ENCODE data around the gene DRC7. TPM values are rescaled to one million over a fixed set of nuclear protein-coding genes. Genes with fewer than 3 reads are reported as not detected.

Gene DRC7
- total RNA-seq, 4 donors from 2014 or later, result 0.22 to 2.1 TPM; not detected in 2

DNA sequence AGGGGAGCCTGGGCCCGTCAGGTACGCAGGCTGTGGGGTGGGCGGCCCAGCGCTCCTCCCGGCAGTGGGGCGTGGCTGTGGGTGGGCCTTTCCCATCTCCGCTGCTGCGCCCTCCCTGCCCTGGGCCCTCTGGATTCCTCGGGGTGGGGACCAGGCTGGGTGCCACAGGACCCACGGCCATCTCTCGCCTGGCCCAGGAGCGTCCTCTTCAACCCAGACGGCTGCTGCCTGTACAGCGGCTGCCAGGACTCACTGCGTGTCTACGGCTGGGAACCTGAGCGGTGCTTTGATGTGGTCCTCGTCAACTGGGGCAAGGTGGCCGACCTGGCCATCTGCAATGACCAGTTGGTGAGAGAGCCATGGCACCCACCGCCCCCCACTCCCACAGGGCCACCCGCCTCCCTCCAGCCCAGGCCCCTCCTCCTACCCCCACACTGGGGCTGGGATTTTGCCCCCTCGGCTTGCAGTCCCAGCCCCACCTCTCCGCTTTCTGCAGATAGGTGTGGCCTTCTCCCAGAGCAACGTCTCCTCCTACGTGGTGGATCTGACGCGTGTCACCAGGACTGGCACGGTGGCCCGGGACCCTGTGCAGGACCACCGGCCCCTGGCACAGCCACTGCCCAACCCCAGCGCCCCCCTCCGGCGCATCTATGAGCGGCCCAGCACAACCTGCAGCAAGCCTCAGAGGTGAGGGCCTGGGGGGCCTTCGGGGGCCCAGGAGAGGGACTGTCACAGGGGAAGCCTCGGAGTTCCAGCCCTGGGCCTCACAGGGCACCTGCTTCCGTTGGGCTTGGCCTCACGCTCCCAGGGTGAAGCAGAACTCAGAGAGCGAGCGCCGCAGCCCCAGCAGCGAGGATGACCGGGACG, 58.2 kb downstream of the DRC7 start:
- DNase-seq (ENCODE audit: low spot score in 2 of 2), result no peak
- no peak for TF ChIP-seq EP300 (IDR thresholded peaks at IDR 0.05)
- TF ChIP-seq POLR2A (IDR thresholded peaks at IDR 0.05), result no peak
- TF ChIP-seq, protein P1, sequence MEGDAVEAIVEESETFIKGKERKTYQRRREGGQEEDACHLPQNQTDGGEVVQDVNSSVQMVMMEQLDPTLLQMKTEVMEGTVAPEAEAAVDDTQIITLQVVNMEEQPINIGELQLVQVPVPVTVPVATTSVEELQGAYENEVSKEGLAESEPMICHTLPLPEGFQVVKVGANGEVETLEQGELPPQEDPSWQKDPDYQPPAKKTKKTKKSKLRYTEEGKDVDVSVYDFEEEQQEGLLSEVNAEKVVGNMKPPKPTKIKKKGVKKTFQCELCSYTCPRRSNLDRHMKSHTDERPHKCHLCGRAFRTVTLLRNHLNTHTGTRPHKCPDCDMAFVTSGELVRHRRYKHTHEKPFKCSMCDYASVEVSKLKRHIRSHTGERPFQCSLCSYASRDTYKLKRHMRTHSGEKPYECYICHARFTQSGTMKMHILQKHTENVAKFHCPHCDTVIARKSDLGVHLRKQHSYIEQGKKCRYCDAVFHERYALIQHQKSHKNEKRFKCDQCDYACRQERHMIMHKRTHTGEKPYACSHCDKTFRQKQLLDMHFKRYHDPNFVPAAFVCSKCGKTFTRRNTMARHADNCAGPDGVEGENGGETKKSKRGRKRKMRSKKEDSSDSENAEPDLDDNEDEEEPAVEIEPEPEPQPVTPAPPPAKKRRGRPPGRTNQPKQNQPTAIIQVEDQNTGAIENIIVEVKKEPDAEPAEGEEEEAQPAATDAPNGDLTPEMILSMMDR (IDR thresholded peaks at IDR 0.05), result no peak
- peaks cover 0 to 74% (median 0%) of the 10 kb centered on the region in 3 donors for H3K36me3 ChIP-seq
- H3K9me3 ChIP-seq, result no peaks in the 10 kb centered on the region
- 86 to 91% methylated on average over 30 to 34 of the region's 44 CpGs for WGBS, 2 donors
- H3K4me3 ChIP-seq, result no peak overlapping the region
- H3K27me3 ChIP-seq, result no peaks in the 10 kb centered on the region
- no peak overlapping the region for H3K27ac ChIP-seq
- peaks cover 0 to 24% (median 1%) of the 10 kb centered on the region in 4 donors for H3K4me1 ChIP-seq

DNA sequence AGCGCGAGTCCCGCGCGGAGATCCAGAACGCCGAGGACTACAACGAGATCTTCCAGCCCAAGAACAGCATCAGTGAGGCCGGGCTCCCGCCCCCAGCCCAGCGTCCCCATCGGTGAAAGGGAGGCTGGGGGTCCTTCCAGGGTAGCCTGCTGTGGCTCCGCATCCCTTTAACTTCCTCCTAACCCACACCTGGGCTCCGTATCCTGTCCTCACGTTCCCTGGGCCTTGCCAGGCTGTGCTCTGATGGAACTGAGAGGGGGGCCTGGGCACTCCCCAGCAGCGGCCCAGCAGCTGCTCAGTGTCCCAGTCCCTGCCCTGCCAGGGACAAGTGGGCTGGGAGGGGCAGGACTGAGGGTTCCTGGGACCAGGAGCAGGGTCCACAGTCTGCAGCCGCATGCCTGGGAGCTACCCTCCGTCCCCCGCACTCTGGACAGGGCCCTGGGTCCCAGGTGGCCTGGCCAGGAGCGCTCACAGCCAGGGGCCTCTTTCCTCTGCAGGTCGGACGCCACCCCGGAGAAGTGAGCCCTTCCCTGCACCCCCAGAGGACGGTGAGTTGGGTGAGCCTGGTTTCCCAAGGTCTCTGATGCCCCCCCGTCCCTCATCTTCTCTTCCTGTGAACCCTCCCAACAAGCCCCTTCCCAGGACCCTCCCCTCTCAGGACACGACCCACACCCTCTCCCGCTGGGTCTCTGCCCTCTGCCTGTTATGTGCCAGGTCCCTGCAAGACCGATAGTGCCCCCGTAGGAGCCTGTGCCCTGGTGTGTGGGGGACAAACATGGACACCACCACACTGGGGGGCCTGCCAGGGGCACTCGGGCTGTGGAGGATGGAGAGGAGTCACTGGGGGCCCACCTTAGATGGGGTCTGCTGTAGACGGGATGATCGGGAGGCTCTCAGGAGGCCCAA, 59.1 kb downstream of the DRC7 start:
- Histone ChIP-seq H3K36me3 (peaks cover 0 to 79% (median 0%) of the 10 kb centered on the region in 3 donors), H3K27me3 (no peaks in the 10 kb centered on the region), H3K9me3 (no peaks in the 10 kb centered on the region), H3K27ac (no peak overlapping the region), H3K4me1 (peaks cover 0 to 27% (median 1%) of the 10 kb centered on the region in 4 donors), H3K4me3 (no peak overlapping the region)
- TF ChIP-seq, protein P1 (IDR thresholded peaks at IDR 0.05), result no peak
- 87 to 89% methylated on average over 27 to 30 of the region's 32 CpGs for WGBS, 2 donors
- DNase-seq (ENCODE audit: low spot score in 2 of 2), result no peak

DNA sequence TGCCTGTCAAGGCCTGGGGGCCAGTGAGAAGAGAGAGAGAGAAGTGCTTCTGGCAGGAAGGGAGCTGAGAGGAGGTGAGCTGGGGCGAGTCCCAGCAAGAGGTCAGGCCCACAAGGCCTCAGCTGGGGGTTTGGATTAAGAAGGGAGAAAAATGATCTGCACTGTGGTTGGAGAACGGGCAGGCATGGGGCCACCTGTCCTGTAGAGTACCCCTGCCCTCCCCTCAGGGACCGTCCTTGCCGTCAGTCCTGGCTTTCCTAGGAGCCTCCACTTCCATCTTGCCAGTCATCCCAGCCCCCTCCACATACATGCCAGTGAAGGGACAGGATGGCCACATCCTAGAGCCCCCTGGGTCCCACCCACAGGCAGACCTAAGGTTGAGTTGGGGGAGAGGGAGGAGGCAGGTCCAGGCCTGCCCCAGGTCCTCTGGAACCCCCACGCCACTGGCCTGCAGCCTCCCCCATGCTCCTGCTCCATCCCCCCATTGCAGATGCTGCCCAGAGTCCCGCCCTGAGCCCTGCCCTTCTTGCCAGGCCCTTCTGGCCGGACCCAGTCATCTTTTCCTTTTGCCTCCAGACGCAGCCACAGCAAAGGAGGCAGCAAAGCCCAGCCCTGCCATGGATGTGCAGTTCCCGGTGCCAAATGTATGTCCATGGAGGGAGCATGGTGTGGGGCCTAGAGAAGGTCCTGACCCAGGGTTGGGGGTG, 59.9 kb downstream of the DRC7 start:
- Histone ChIP-seq H3K4me3 (no peak overlapping the region), H3K9me3 (no peaks in the 10 kb centered on the region), H3K27ac (no peak overlapping the region), H3K4me1 (peaks cover 0 to 24% (median 1%) of the 10 kb centered on the region in 4 donors), H3K27me3 (no peaks in the 10 kb centered on the region), H3K36me3 (peaks cover 0 to 87% (median 0%) of the 10 kb centered on the region in 3 donors)
- no peak for DNase-seq (ENCODE audit: low spot score in 2 of 2)
- 70 to 75% methylated on average over 9 of the region's 9 CpGs for WGBS, 2 donors
- no peak for TF ChIP-seq POLR2A (IDR thresholded peaks at IDR 0.05)
- TF ChIP-seq, protein P1 (IDR thresholded peaks at IDR 0.05), result no peak
- no peak for TF ChIP-seq EP300 (IDR thresholded peaks at IDR 0.05)

DNA sequence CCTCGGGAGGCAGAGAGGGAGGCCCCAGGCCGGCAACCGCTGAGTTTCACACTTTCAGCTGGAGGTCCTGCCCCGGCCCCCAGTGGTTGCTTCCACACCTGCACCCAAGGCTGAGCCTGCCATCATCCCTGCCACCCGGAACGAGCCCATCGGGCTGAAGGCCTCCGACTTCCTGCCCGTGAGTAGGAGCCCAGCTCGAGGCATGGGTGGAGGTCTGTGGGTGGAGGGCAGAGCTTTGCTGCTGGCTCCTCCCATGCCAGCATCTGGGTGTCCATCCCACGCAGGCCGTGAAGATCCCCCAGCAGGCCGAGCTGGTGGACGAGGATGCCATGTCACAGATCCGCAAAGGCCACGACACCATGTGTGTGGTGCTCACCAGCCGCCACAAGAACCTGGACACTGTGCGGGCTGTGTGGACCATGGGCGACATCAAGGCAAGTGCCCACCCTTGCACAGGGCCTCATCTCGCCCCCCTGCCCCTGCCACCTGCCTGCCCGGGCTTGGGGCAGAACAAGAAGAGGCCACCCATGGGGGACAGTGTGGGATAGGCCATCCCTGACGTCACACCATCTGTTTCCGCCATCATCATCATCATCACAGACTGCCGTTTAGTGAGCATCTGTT, 60.6 kb downstream of the DRC7 start:
- peaks cover 0 to 94% (median 0%) of the 10 kb centered on the region in 3 donors for H3K36me3 ChIP-seq

More for the DNA sequence above, 60.6 kb downstream of the DRC7 start:
- Histone ChIP-seq H3K9me3 (no peaks in the 10 kb centered on the region), H3K4me3 (no peak overlapping the region), H3K27me3 (no peaks in the 10 kb centered on the region), H3K4me1 (peaks cover 0 to 24% (median 1%) of the 10 kb centered on the region in 4 donors), H3K27ac (no peak overlapping the region)
- WGBS, 2 donors, result 66 to 70% methylated on average over 17 to 20 of the region's 24 CpGs
- no peak for TF ChIP-seq EP300 (IDR thresholded peaks at IDR 0.05)
- TF ChIP-seq, protein P1 (IDR thresholded peaks at IDR 0.05), result no peak
- TF ChIP-seq POLR2A (IDR thresholded peaks at IDR 0.05), result no peak
- no peak for DNase-seq (ENCODE audit: low spot score in 2 of 2)
